PFSK-1 (cell line): ENCODE measurements around the gene ADAMTS2.

Experiments
- FOXP2 ChIP-seq: optimal IDR thresholded peaks from 2 replicates; pipeline ENCODE3; 2011; ENCODE audit warnings: borderline replicate concordance, control low read depth, inconsistent platforms; ENCODE audit not compliant: insufficient read depth; ENCODE audit errors: extremely low read length, extremely low read depth
- POLR2AphosphoS5 ChIP-seq: IDR thresholded peaks from 2 replicates; pipeline ENCODE4 v1.6.1; 2012; ENCODE audit warnings: low read depth, mild to moderate bottlenecking, control low read depth, low read length, moderate library complexity
- REST ChIP-seq, 2 experiments: IDR thresholded peaks; 2 replicates each; pipeline versions ENCODE4 v1.6.1 to v1.8.0; 2011 to 2012; ENCODE audit warnings: low read depth in 2 of 2, low read length in 2 of 2, control low read depth in 1 of 2, inconsistent platforms in 1 of 2, mild to moderate bottlenecking in 1 of 2, moderate library complexity in 1 of 2; ENCODE audit not compliant: insufficient read depth in 1 of 2
- SIN3A ChIP-seq: IDR thresholded peaks from 2 replicates; pipeline ENCODE4 v1.6.1; 2012; ENCODE audit warnings: mild to moderate bottlenecking, low read length, moderate library complexity, borderline replicate concordance; ENCODE audit not compliant: insufficient read depth
- TAF1 ChIP-seq: IDR thresholded peaks from 2 replicates; pipeline ENCODE4 v1.6.1; 2012; ENCODE audit warnings: low read length, control low read depth, borderline replicate concordance; ENCODE audit not compliant: insufficient read depth

Gene ADAMTS2

GRCh38 chr5:179196405-179197079, 148.7 kb downstream of the ADAMTS2 start:
- TF ChIP-seq SIN3A (no peak), TAF1 (no peak), FOXP2 (no peak), POLR2AphosphoS5 (no peak), REST (IDR thresholded peaks at IDR 0.05; ENCODE audit: insufficient read depth in 1 of 2, low read depth in 2 of 2, low read length in 2 of 2) (no peak)

- no peak for TF ChIP-seq REST (IDR thresholded peaks at IDR 0.05; ENCODE audit: insufficient read depth in 1 of 2, low read depth in 2 of 2, low read length in 2 of 2)
- no peak for TF ChIP-seq SIN3A
Observed at GRCh38 chr5:179195561-179196404, 149.5 kb downstream of the ADAMTS2 start.

GRCh38 chr5:179194941-179195381, 150.3 kb downstream of the ADAMTS2 start:
- no peak for TF ChIP-seq POLR2AphosphoS5
- no peak for TF ChIP-seq REST (IDR thresholded peaks at IDR 0.05; ENCODE audit: insufficient read depth in 1 of 2, low read depth in 2 of 2, low read length in 2 of 2)
- TF ChIP-seq SIN3A: no peak
- no peak for TF ChIP-seq FOXP2
- TF ChIP-seq TAF1: no peak

GRCh38 chr5:179194201-179194910, 150.9 kb downstream of the ADAMTS2 start:
- TF ChIP-seq TAF1 (no peak), REST (IDR thresholded peaks at IDR 0.05; ENCODE audit: insufficient read depth in 1 of 2, low read depth in 2 of 2, low read length in 2 of 2) (no peak), FOXP2 (no peak), SIN3A (no peak), POLR2AphosphoS5 (no peak)
